CD4-positive, alpha-beta T cell treated with Interleukin-6 at 100 ng/mL for 8 hours (primary cell): ENCODE data around the gene RTKN2.
"Not testable (repeated sequence)": the region's sequence is repeated elsewhere in the genome, so short reads cannot be mapped to it uniquely, and the experiment has no call there.

ENCODE experiments used
- DNase-seq: peaks from one replicate; pipeline ENCODE4 v3.0.0-alpha.2; 2020; ENCODE audit warnings: mixed read lengths, low spot score

RTKN2 gene, protein sequence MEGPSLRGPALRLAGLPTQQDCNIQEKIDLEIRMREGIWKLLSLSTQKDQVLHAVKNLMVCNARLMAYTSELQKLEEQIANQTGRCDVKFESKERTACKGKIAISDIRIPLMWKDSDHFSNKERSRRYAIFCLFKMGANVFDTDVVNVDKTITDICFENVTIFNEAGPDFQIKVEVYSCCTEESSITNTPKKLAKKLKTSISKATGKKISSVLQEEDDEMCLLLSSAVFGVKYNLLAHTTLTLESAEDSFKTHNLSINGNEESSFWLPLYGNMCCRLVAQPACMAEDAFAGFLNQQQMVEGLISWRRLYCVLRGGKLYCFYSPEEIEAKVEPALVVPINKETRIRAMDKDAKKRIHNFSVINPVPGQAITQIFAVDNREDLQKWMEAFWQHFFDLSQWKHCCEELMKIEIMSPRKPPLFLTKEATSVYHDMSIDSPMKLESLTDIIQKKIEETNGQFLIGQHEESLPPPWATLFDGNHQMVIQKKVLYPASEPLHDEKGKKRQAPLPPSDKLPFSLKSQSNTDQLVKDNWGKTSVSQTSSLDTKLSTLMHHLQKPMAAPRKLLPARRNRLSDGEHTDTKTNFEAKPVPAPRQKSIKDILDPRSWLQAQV

DNA sequence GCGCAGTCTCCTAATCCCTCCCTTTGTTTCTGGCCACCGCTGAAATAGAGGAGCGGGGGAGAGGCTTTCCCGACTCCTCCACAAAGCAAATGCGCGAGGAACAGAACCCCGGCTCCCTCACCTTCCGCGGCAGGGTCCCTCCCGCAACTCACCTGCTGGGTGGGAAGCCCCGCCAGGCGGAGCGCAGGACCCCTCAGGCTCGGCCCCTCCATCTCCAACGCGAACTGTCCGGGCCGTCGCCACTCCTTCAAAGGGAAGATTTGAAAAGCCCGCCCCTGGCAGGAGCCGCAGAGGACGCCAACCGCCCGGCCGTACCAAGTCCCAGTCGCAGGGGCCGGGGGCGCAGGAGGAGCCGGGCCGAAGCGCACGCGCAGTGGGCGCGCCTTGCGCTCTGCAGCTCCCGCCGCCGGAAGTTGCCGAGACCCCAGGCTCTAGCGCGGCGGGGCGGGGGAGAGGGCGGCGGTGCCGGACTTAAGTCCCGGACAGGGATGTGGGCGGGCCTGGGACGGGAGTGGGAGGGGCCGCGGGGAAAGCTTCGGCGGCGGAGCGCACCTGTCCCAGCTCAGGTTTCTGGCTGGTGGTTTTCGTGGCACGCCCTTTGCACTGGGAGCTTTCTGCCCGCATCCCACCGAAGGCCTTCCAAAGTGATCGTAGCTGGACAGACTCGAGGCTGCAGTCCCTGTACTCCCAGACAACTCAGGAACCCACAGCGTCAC, at the start of gene RTKN2:
Gene RTKN2 (minus strand): TSS at position 446 of the 716 bp plus-strand sequence. CDS start 234 bp downstream, at position 212.
- DNase-seq: peak; percentile 67

DNA sequence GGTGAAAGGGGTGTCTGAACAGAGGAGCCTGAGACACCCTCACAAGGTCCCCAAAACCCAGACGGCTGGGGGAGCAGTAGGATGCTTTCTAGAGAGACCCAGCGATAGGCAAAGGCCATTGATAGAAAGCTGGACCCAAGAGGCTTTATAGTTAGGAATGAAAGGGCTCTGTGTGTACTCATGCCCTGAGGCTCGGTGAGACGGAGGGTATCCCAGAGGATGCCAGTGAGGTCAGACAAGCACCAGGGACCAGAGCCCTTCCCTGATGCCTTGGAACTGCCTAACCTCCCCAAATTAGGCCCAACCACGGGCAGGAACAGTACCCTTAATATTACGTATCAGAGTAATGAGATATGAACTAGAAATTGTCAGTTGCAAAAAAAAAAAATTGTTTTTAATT, 48.6 kb upstream of the RTKN2 start:
- no peak for DNase-seq

DNA sequence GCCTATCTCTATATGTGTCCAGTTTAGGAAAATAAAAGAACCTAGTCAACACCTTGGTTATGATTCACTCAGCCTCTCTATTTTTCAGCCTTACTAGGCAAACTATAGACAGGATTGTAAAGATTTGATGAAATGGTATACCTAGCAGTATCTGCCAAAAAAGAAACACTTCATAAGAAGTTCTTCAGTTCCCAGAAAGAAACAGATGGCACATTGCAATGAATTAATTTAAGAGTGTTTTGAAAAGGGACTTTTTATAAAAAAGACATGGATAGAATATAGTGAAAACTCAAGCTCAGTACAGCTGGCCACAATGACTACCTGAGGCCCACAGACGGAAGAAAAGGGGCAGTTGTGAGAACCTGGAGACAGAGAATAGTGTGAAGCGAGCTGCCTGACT, 40.6 kb upstream of the RTKN2 start:
- DNase-seq: no peak

DNA sequence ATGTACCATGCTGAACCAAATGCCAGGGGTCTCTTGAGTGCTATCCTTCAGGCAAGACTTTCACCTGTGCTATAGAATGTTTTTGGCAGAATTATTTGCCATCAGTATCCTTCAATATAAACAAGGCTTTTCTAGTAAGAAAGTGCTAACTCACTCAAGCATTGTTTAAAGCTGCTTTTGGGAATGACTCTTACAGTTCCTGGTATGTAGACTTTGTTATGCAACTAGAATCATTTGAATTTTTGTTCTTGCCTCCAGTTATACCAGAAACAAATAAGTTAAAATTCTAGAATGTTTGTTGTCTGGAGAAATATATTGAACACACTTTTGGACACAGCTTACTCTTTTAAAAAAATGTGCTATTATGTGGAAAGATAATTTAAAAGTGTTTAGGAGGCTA, 39.5 kb upstream of the RTKN2 start:
- no peak for DNase-seq

DNA sequence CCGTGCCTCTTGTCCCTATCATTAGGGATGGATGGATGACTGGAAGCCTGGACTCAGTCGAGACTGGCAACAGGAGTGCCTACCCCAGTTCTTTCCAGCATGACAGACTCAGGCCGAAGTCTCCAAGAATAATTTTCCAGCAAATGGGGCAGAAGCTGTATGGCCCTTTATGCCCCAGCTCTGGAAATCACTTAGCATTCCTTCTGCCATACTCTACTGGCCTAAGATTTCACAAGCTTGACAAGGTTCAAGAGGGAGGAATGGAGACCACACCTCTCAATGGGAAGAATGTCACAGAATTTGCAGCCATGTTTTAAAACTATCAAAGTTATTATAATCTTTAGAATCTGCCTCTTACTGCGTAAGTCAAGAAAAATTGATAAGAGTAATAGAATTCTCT, 39.0 kb upstream of the RTKN2 start:
- DNase-seq: no peak

DNA sequence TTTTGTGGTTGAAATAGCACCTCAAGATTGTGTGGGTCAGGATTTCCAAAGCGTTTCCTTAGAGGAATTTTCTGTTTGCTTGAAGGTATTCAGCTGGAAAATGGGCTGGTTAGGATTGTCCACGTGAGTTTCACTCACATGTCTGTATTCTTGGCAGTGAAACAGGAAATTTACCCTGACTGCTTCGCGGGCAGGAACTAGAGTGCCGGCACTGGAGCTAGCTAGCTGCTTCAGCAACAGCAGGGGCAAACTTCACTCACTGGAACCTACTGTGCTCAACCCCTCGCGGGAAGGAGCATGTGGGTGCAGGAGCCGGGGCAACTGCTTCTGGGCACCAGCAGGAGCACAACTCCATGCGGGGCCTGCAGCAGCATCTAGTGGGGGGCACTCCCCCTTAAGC, 38.0 kb upstream of the RTKN2 start:
- DNase-seq: peak; percentile 14

DNA sequence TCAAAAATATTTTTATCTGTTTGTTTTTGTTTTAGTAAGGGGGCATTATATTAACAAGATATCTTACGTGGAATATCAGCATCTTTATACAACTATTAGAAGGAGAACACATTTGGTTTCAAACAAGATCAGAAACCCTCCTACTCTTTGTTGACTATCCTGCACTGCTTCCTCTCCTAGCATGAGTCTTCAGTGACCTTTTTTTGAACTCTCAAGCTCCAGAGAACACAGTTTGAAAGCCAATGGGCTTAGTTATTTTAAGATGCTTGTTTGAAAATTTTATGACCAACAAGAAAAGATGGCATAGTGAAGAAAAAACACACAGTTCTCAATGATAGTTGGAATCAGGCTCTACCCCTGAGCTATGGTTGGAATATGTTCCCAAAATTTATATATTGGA, 37.2 kb upstream of the RTKN2 start:
- no peak for DNase-seq

DNA sequence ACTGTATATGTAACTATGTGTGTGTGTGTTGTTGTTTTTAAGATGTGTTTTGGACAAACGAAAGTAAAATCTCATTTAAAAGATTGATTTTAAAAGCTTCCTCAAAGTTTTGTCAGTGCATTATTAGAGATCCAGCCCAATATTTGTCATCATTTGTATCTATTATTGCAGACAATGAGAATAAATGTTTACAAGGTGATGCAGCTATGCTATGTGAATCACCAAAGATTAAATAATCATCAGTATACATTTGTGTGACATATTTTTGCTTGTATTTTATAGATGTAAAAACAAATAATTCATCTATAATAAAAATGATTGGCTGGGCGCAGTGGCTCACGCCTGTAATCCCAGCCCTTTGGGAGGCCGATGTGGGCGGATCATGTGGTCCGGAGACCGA, 35.3 kb upstream of the RTKN2 start:
- no peak for DNase-seq

DNA sequence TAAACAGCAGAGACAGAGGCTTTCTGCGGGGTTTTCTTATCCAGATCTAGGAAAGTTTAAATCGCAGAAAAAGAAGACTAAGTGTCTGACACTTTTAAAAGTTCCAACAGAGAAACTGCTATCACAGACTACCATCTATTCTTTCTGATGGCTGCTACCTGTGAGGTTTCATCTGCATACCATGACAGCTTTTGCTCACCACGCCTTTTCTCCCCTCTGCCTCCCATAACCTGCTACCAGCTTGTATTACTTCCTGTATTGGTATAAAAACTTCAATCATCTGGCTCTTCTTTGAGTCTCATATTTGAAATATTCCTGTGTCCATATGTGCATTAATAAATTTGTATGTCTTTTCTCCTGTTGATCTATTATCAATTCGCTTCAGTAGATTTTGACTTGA, 34.1 kb upstream of the RTKN2 start:
- peak; percentile 8 for DNase-seq

DNA sequence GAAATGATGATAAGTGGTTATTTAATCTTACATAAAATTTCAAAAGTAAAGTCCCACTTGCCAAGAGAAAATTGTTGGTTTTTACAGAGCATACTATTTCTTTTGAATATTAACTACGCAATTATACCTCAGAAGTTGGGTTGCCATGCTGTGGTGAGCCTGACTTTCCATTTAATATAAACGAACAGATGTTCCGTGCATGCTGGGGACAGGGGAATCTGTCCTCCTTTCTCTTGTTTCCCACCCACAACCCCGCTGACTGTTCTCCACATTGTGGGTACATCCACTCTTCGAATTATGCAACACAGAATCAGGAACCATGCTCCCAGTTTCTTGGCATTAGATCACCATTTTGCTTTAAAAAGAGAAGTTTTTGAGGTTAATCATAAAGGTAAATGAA, 29.2 kb upstream of the RTKN2 start:
- DNase-seq: no peak

DNA sequence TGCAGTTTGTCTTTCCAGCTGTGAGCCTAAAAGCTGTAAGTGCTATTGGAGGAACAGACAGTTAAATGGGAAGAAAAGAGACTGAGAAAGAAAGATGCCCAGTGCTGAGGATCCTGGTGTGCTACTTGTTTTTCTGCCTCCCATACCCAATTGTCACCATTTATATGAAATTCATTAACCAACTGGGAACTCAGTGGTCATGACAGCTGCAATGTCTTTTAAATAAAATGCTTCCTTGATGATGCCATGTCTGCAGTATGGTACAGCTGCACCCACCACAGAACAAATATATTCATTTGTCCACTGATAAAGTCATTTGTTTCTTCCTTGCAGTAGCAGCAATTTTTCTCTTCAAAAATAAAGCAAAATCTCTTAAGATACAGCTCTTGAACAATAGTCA, 15.6 kb upstream of the RTKN2 start:
- DNase-seq: no peak

DNA sequence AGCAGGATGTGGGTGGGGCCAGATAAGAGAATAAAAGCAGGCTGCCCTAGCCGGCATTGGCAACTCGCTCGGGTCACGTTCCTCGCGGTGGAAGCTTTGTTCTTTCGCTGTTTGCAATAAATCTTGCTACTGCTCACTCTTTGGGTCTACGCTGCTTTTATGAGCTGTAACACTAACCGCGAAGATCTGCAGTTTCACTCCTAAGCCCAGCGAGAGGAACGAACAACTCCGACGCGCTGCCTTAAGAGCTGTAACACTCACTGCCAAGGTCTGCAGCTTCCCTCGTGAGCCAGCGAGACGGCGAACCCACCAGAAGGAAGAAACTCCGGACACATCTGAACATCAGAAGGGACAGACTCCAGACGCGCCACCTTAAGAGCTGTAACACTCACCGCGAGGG, 12.7 kb upstream of the RTKN2 start:
- not testable (repeated sequence) for DNase-seq

DNA sequence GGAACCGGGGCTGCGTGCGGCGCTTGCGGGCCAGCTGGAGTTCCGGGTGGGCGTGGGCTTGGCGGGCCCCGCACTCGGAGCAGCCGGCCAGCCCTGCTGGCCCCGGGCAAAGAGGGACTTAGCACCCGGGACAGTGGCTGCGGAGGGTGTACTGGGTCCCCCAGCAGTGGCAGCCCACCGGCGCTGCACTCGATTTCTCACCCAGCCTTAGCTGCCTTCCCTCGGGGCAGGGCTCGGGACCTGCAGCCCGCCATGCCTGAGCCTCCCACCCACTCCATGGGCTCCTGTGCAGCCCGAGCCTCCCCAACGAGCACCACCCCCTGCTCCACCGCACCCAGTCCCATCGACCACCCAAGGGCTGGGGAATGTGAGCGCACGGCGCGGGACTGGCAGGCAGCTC, 11.7 kb upstream of the RTKN2 start:
- DNase-seq: not testable (repeated sequence)

DNA sequence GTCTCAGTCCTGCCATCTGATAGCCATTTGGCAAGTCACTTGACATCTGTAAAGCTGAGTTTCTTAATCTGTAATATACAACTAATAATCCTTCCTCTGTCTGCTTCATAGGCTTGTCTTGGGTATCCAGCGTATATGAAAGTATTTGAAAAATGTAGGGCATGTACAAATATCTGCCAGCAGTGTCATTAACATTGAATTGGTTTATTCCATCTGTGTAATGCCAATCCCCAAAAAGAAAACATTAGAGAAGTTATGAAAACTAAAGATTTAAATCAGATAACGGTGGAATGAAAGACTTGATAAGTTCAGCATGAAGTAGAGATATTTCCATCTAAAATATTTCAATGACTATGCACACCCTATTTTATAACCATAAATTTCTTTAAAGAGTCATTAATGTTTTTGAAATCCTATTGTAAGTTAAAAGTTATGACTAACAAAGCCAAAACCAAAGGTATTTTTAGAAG, 9.8 kb upstream of the RTKN2 start:
- no peak for DNase-seq

DNA sequence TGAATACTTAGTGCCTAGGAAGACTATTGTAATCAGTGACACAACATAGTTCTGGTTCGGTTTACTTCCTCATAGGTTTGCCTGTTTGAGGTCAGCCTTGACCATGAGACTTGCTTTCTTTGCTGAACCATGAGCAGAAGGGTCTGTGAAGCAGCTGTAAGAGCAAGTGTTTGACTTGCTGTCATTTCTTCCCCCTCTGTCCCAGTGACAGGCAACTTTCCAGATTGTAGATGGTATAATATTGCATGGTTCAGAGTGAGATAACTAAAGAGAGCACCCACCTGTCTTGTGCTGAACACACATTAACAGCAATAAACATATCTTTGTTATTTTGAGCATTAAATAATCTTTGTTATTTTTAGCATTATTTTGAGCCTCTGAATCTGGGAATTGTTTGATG, 9.3 kb upstream of the RTKN2 start:
- DNase-seq: no peak

DNA sequence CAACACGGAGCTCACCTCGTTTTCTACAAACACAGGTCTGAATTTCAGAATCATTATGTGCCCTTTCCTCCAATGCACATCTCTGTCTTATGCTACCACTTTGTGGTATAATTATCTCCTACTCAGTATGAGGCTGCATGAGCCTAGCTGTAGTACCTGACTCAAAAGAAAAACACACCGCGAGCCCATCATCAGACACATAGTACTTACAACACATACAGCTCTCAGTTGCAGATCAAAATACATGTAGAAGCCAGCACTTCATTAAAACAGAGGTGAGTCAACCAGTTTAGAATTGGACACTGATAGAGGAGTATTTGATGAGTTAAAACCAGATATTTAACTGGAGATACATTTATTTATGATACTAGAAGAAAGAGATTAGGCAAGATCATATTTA, 1.4 kb upstream of the RTKN2 start:
- DNase-seq: no peak

DNA sequence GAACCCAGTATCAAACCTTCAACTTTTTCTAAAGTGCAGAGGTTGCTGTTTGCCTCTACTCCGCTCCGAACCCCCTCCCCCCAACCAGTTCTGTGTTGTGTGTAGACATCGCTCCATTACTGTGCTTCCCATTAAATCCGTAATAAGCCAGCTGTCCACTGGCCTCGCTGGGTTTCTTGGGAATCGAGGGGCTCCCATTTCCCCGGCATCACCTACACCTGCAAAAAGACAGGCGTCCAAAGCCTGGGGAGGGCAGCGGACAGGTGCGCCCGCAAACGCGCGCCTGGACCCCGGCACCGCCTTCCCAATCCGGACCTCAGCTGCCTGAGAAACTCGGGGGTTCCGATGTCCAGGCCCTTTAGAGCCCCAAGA, 631 bp downstream of the RTKN2 start:
- no peak for DNase-seq

DNA sequence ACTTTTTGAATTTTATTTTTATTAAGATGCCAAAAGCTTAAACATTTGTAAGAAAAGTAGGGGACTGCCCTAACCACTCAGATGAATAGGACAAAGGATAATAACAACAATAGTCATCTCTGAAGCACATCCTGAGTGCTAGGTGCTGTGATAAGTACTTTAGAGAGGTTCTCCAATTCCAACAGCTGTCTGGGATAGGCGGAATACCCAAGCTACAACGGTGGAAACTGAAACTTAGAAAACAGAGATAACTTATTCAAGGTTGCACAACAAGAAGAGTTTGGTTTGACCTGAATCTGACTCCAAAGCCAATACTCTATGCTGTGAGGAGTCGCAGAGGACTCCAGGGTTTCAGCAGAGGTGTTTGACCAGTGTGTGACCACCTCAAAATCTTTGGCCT, 2.0 kb downstream of the RTKN2 start:
- no peak for DNase-seq

DNA sequence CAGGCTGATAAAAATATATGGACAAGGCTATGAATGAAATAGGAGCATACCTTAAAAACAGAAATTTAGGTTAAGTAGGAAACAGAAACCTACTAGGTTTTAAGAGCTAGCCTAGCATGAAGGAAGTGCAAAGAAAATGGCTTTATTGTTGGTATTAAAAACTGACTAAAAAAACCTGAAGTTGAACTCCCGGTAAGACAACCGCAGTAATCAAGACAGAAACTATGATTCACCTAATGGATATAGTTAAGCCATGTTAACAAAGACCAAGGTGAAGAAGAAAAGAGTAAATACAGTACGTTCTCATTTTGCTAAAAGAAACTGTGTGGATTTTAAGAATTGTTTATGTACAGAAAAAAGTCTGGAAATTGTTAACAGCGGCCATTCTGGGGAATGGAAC, 2.5 kb downstream of the RTKN2 start:
- no peak for DNase-seq

DNA sequence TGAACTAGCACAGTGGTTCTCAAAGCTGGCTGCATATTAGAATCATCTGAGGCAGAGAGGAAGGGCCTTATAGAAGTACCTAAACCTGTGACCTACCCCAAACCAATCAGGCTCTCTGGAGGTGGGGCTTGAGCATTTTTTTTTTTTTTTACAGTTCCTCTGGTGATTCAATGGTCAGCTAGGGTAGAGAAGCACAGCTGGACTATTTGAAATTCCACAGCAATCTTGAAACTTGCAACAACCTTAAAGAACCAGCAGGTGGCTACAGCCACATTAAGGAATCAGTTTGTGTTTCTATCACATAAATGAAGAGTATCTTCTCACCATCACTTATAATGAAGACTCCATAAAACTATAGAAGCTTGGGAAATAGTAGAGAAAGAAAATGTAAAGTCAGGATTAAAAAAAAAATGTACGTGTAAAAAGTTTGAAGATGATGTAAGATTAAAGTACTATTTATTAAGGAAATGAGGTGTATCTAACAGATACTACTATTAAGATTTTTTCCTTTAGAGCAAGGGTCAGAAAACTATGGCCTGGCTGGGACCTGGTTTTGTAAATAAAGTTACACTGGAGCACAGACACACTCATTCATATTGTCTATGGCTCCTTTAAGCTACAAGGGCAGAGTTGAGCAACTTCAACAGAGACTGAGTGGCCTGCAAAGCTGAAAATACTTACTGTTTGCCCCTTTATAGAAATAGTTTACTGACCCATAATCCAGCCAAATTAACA, 3.8 kb downstream of the RTKN2 start:
- DNase-seq: peak; percentile 11

DNA sequence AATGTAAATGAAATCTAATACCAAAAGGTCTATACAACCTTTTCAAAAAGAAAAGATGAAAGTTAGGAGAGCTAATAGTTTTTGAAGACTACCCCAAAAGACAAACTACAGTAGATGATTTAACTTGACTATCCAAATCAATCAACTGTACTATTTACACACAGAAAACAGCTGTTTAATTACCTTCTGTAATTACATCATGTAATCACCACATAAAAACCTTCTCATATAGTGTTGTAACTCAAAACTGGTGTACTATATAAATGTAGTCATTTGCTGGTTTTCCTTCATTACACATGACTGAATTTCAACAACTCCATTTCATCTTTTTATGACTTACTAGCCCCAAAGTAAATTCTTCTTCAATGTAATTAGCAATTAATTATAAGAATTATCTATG, 4.5 kb downstream of the RTKN2 start:
- no peak for DNase-seq

DNA sequence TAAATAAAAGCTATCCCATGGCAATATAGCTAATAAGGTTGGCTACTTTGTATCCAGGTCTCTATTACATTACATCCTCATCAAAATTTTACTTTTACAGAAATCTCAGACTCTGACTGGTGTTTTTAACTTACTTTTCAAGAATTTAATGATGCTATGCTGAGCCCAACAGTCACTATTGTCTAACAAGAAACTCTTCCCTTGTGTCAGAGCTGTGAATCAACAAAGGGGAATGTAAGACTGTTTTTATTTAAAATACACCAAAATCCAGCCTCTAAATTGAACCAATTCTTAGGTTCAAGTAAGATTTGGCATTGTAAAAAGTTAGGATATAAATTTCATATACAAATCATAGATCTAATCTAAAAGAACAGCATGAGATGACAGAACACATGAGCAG, 7.0 kb downstream of the RTKN2 start:
- no peak for DNase-seq

DNA sequence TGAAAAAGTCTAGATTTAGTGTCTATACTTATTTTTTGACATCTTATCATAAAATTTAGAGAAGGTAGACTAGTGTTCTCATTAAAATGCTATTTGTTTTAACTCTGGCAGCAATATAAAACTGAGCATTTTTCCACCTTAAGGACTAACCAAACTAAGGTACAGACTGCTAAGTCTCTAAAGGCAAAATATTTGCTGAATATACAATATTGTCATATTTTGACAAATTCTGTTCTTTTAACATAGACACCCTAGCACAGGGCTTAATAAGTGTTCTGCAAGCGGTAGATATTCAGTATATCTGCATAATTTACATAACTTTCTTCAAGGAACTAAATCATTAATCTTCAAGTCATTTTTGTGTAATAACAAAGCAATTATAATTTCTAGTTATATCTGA, 8.6 kb downstream of the RTKN2 start:
- DNase-seq: no peak
